Measurements from ENCODE around the gene SDK2. TPM values are rescaled to one million over a fixed set of nuclear protein-coding genes. Genes with fewer than 3 reads are reported as not detected.
A peak's percentile ranks its signal among the peaks of the same experiment; 100 is the strongest.

SDK2 gene
- total and polyA plus RNA-seq, 9 of the 15 experiments (the other 6 are each of a cell fraction or from before 2014, with no cell fraction given) = 0.04 TPM; not detected in 8

- no peak for TF ChIP-seq CBX8 (IDR thresholded peaks at IDR 0.05; ENCODE audit: borderline replicate concordance, extremely low read depth, low read depth, low read length, poor library complexity, severe bottlenecking)
Measured at GRCh38 chr17:73521376-73521775, 122.9 kb downstream of the SDK2 start (continued).

- no peaks in the 10 kb centered on the region for H3K9me3 ChIP-seq (replicated peaks; ENCODE audit: control insufficient read depth, insufficient read depth, low read depth, low read length)
- no peaks in the 10 kb centered on the region for H3K4me1 ChIP-seq (replicated peaks in 1 of 2; ENCODE audit: control insufficient read depth in 2 of 2, insufficient read depth in 2 of 2, low read length in 2 of 2)
- H3K4me2 ChIP-seq (ENCODE audit: insufficient read depth, low read length) = no peak overlapping the region
- no peaks in the 10 kb centered on the region for H3K36me3 ChIP-seq (ENCODE audit: control insufficient read depth, insufficient read depth, low read length)
- H4K20me1 ChIP-seq (replicated peaks; ENCODE audit: control insufficient read depth, insufficient read depth, low read length) = no peaks in the 10 kb centered on the region
- ATAC-seq (no peak), DNase-seq (ENCODE audit: extremely low read depth in 1 of 4, low spot score in 3 of 4) (no peak), FAIRE-seq (no peak)
- BruUV-seq (replicated peaks) = no TSS peak
- no peak overlapping the region for H3K4me3 ChIP-seq
- H3K27ac ChIP-seq (ENCODE audit: extremely low read depth, low read depth, low read length) = no peak overlapping the region
- H3K9ac ChIP-seq (ENCODE audit: insufficient read depth in 1 of 2, low read depth in 2 of 2, low read length in 2 of 2) = no peak overlapping the region
- H3K9me1 ChIP-seq (ENCODE audit: control insufficient read depth, insufficient read depth, low read length) = no peaks in the 10 kb centered on the region
- in situ Hi-C loops (cut with MboI) (no loop called here), intact Hi-C loops (cut with micrococcal nuclease) (no loop called here)
- H3K79me2 ChIP-seq (ENCODE audit: control insufficient read depth, insufficient read depth, low read length) = no peaks in the 10 kb centered on the region
- peaks cover 0 to 63% of the 10 kb centered on the region in 2 experiments; a peak in 3 of 5 replicates for H3K27me3 ChIP-seq (ENCODE audit: control insufficient read depth in 2 of 2, insufficient read depth in 2 of 2, low read length in 2 of 2)
- ChIA-PET CTCF (ENCODE audit: low intra/inter-chr PET ratio) (no interaction called here), POLR2A (no interaction called here)
- 0% methylated on average over 3 of the region's 7 CpGs for WGBS (ENCODE audit: insufficient coverage, low coverage, missing lambda C conversion rate)
- TF ChIP-seq ZNF740 (CRISPR knock-in tag; IDR thresholded peaks at IDR 0.05) (peak; percentile 32; the same call in 1 of the 2 replicates), ZNF740 (tag; IDR thresholded peaks at IDR 0.05) (no peak), PHB2 (IDR thresholded peaks at IDR 0.05; ENCODE audit: low read depth) (no peak), KLF6 (CRISPR knock-in tag; IDR thresholded peaks at IDR 0.05; ENCODE audit: borderline replicate concordance) (no peak)
- H2AFZ ChIP-seq (ENCODE audit: low read depth, low read length) = no peak overlapping the region
Measured at GRCh38 chr17:73520369-73520761, 123.9 kb downstream of the SDK2 start.

Data from K562 (cell line).